Lower lobe of right lung (tissue), 2 donors: Measurements from ENCODE around the gene C19orf12. TPM values are rescaled to one million over a fixed set of nuclear protein-coding genes. Genes with fewer than 3 reads are reported as not detected.

Experiments
- ATAC-seq, 2 donors: fragments of 200-7000 bp; cut with Tn5 transposase; one replicate each; pipeline ENCODE4 v1.9.1; 2020 to 2022; ENCODE audit warnings: mild to moderate bottlenecking in 2 of 2, moderate library complexity in 2 of 2
- DNase-seq: peaks from one replicate; pipeline ENCODE4 v3.0.0-alpha.2; 2020
- H3K27ac ChIP-seq: fragments of 200-600 bp; one replicate; pipeline ENCODE4 v1.8.0; 2022
- H3K27me3 ChIP-seq: fragments of 200-600 bp; one replicate; pipeline ENCODE4 v1.8.0; 2022; ENCODE audit warnings: low read depth
- H3K36me3 ChIP-seq: fragments of 200-600 bp; one replicate; pipeline ENCODE4 v1.8.0; 2022; ENCODE audit warnings: mild to moderate bottlenecking
- H3K4me1 ChIP-seq: fragments of 200-600 bp; one replicate; pipeline ENCODE4 v1.8.0; 2022
- H3K4me3 ChIP-seq: fragments of 200-600 bp; one replicate; pipeline ENCODE4 v1.8.0; 2022; ENCODE audit warnings: mild to moderate bottlenecking
- H3K9me3 ChIP-seq: fragments of 200-600 bp; one replicate; pipeline ENCODE4 v1.8.0; 2022
- CTCF ChIP-seq: fragments of 200-600 bp; IDR thresholded peaks from one replicate; pipeline ENCODE4 v1.8.0; 2022; ENCODE audit warnings: antibody characterized with exemption, mild to moderate bottlenecking
- intact Hi-C: fragments of 100-400 bp; cut with DNase I; formaldehyde crosslinking; loops from one replicate; pipeline ENCODE4 v1.11.0; 2022
- total RNA-seq: library from RNA; stranded (reverse); fragmentation: NEBNext Ultra II Directional; extraction: Animal tissue kit (Norgen Biotek cat#: 25700); gene quantifications from one replicate; pipeline ENCODE4 v1.2.1, GENCODE V29; 2021
- donor health status: DM: no; HTN: yes; CAD: no; lungs with severe emphysema.

C19orf12 gene
- total RNA-seq, 1 donor from 2014 or later, result 19.2 TPM

- Histone ChIP-seq H3K27ac (peak overlapping the region; percentile 44), H3K4me1 (peaks cover 52% of the 10 kb centered on the region), H3K36me3 (peaks cover 11% of the 10 kb centered on the region), H3K9me3 (no peaks in the 10 kb centered on the region), H3K27me3 (no peaks in the 10 kb centered on the region), H3K4me3 (no peak overlapping the region)
- ATAC-seq (peak in 1 of 2 donors; percentile 33), DNase-seq (no peak)
- TF ChIP-seq CTCF, result no peak
- intact Hi-C loops, result no loop called here
These were observed 33.4 kb downstream of the C19orf12 start for GRCh38 chr19:29681422-29682235.

- Histone ChIP-seq H3K4me1 (peaks cover 58% of the 10 kb centered on the region), H3K9me3 (no peaks in the 10 kb centered on the region), H3K4me3 (no peak overlapping the region), H3K36me3 (peaks cover 18% of the 10 kb centered on the region), H3K27ac (peak overlapping the region; percentile 44), H3K27me3 (no peaks in the 10 kb centered on the region)
- intact Hi-C loops, result no loop called here
- ATAC-seq (no peak), DNase-seq (no peak)
- no peak for TF ChIP-seq CTCF
These were observed 34.1 kb downstream of the C19orf12 start for GRCh38 chr19:29680937-29681336.

- H3K4me3 ChIP-seq, result no peak overlapping the region
- TF ChIP-seq CTCF, result no peak
- DNase-seq (peak; percentile 70), ATAC-seq (peak; percentile 34 to 40)
- no peaks in the 10 kb centered on the region for H3K9me3 ChIP-seq
- intact Hi-C loops, result no loop called here
- H3K36me3 ChIP-seq, result peaks cover 23% of the 10 kb centered on the region
- peaks cover 63% of the 10 kb centered on the region for H3K4me1 ChIP-seq
- no peaks in the 10 kb centered on the region for H3K27me3 ChIP-seq
- H3K27ac ChIP-seq, result peak overlapping the region; percentile 44
These were observed 34.6 kb downstream of the C19orf12 start for GRCh38 chr19:29680447-29680846.

GRCh38 chr19:29679598-29680210 is 35.4 kb downstream of the C19orf12 start:
- Histone ChIP-seq H3K27ac (peak overlapping the region; percentile 44), H3K36me3 (peaks cover 31% of the 10 kb centered on the region), H3K4me1 (peaks cover 71% of the 10 kb centered on the region), H3K4me3 (no peak overlapping the region), H3K27me3 (no peaks in the 10 kb centered on the region), H3K9me3 (no peaks in the 10 kb centered on the region)
- intact Hi-C loops, result no loop called here
- no peak for TF ChIP-seq CTCF
- ATAC-seq (no peak), DNase-seq (no peak)

- no peak for TF ChIP-seq CTCF
- Histone ChIP-seq H3K4me1 (peaks cover 72% of the 10 kb centered on the region), H3K4me3 (no peak overlapping the region), H3K36me3 (peaks cover 42% of the 10 kb centered on the region), H3K9me3 (no peaks in the 10 kb centered on the region), H3K27ac (peak overlapping the region; percentile 68), H3K27me3 (no peaks in the 10 kb centered on the region)
- ATAC-seq (peak in 1 of 2 donors; percentile 43), DNase-seq (no peak)
- intact Hi-C loops, result no loop called here
These were observed 36.5 kb downstream of the C19orf12 start for GRCh38 chr19:29678484-29679106.
